Activated CD8-positive, alpha-beta memory T cell treated with anti-CD3 and anti-CD28 coated beads for 1 hour (primary cell): ENCODE measurements around the gene DYRK1A.

Experiments used
- DNase-seq, 2 donors: peaks; one replicate each; pipeline ENCODE4 v3.0.0-alpha.2; 2020; ENCODE audit warnings: low read depth in 1 of 2; ENCODE audit errors: extremely low read depth in 1 of 2

The DYRK1A gene

DNA sequence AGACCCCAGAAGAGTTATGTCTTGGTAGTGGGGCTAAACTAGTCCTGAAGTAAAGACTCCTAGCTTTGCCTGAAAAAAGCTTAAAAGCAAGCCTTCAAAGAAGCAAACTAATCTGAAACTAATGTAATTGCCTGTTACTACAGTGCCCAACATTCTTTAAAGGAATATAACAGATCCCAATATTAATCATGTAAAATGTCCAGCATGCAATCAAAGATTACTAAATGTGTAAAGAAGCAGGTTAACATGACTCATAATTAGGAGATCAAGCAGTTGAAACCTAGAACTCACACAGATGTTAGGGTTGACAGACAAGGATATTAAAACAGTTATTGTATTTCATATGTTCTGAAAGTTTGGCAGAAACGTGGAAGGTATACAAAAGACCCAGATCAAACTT lies 17.8 kb downstream of the DYRK1A start:
- no peak for DNase-seq

DNA sequence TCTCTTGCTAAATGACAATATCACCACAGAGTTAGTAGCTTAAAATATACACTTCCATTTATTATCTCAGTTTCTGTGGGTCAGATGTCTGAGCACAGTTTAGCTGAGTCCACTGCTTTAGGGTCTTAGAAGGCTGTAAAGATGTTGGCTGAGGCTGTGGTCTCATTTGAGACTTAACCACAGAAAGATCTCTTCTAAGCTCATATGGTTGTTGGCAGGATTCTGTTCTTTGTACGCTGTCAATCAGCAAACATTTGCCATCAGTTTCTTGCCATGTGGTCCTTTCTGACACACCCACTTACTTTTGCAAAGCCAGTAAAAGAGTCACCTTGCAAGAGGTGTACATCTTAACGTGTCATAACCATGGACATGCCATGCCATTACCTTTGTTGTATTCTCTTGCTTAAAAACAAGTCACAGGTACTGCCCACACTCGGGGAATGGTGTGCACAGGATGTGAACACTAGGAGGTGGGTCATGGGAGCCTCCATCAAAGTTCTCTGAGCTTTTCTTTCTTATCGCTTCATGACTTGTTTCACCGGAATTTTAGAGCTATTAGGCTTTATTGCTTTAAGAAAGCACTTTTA lies 18.7 kb downstream of the DYRK1A start:
- DNase-seq = no peak

DNA sequence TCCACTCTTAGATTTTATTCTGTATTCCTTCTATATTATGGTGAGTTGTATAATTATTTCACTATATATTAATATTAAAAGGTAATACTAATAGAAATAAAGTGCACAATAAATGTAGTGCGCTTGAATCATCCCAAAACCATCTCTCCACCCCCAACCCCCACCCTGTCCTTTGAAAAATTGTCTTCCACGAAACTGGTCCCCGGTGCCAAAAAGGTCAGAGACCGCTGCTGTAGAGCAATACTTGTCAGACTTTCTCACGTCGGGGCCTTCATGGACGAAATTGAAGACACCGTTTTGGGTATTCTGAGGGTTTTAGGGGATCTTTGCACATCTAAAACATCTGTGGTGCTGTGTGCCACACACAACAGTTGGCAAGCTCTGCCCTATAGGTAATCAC lies 19.6 kb downstream of the DYRK1A start:
- DNase-seq = no peak

DNA sequence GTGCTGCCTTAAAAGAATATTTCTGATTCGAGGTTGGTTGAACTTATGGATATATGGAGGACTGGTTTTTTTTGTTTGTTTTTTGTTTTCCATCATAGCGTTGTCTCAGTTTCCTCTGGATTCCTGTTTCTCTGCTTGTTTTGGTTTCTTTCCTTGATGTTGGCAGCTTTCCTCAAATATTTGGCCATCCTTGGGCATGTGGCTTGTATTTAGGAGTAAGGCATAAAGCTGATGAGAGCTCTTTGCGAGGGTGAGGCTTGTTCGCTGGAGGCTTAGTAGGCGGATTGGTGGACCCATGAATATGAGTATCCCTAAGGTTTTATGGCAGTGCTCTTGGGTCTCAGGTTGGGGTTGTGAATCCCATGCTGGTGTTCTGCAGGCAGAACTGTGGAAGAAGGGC lies 22.9 kb downstream of the DYRK1A start:
- DNase-seq = no peak

DNA sequence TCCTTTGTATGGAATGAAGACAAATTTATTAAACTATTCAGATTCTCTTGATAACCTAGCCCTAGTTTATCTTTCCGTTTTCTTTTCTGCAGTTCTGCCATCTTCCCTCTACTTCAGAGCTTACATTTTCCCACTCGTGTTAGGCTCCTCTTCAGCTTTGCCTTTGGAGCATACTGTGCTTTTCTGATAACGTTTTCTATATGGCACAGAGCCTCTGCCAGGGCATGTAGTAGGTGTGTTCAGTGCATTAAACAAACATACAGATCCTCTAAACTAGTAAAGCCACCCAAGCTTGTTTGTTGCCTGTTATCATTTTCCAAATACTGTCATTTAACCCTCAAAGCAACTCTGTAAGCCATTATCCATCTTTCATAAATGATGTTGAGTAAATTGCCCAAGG lies 25.1 kb downstream of the DYRK1A start:
- DNase-seq = no peak

DNA sequence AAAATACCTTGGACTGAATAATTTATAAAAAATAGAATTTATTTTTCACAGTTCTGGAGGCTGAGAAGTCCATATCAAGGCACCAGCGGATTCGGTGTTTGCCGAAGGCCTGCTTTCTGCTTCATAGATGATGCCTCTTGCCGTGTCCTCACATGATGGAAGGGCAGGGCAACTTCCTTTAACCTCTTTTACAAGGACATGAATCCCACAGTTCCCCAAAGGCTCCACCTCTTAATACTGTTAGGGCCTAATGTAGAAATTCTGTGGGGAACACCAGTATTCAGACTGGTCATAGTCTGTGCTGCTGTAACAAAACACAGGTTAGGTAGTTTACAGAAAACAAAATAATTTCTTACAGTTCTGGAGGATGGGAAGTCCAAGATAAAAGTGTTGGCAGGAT lies 25.9 kb downstream of the DYRK1A start:
- no peak for DNase-seq

DNA sequence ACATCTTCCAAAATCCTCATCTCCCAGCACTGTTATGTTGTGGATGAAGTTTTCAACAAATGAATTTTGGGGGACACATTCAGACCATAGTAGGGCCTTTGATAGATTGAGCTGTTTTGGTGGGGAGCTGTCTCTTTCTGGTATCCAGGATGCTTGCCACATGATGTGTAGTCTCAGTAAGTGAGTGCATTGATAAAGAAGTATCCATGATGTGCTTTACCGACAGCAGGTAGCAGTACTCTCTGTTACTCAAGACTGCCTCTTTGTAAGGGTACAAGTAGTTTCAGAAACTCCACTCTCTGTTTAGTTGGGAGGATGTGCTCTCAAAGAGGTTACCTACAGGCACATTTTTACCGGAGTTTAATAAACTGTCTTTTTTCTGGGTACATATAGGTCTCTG lies 26.5 kb downstream of the DYRK1A start:
- DNase-seq = no peak

DNA sequence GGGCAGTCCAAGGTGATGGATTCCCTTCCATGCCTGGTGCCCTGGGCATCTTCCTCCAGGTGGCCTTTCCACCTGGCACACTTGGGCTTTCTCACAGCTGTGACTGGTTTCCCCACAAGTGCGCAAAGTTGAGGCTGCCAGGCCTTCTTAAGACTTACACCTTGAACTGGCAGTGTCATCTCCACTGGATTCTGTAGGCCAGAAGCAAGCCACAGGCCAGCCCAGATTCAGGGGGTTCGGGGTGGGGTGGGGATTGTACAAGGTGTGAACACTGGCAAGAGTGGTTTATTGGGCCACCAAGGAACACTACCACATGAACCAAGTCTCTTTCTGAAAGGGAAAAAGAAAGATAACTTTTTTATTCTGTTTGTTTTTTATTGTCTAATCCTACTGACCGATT lies 27.2 kb downstream of the DYRK1A start:
- no peak for DNase-seq

DNA sequence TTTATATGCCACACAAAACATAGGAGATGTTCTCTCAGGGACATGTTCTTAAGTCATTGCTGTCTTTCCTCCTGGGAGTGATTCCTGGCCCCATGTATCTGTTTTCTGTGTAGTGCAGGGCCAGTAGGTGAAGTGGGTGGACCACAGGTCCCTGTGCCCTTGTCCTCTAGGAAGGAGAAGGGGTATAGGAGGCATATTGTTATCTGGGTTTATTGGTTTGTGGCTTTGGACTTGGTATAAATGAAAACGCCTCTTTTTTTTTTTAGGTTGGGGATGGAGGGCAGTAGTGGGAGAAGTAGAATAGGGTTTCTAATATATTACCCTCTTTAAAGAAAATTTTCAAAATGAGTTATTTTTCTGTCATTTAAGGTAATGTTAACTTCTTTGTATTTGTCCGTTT lies 29.4 kb downstream of the DYRK1A start:
- no peak for DNase-seq

DNA sequence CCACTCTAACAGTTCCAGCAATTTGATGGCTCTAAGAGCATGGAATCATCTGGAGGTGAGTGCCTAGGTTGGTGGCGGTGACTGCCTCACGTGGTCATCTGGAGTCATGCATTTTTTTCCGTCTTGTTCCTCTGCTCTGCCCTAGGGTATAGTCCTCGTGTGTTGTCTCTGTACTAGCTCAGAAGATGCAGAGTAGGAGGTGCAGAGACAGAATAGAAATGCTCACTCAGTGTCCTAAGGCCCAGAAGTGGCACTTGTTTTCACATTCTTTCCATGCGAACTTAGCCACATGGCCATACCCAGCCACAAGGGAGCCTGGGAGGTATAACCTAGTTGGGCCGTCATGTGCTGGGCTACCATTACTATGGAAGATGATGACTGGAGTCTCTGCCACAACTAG lies 30.3 kb downstream of the DYRK1A start:
- DNase-seq = no peak

DNA sequence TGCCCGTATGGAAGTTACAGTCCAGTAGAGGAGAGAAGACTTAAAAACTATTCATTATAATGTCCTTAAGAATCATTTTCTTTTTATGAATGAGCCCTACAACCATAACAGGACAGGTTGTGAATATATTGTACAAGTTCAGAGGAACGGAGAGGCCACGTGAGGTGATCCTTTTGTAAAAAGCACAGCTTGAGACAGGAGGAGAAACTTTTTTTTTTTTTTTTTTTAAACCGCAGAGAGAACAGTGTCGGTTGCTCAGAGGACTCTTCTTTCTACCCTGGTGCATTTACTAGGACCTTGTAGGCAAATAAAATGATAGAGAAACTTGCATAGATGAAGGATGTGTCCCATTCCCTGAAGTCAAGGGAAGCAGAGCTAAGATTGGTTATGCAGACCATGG lies 32.1 kb downstream of the DYRK1A start:
- DNase-seq = no peak

DNA sequence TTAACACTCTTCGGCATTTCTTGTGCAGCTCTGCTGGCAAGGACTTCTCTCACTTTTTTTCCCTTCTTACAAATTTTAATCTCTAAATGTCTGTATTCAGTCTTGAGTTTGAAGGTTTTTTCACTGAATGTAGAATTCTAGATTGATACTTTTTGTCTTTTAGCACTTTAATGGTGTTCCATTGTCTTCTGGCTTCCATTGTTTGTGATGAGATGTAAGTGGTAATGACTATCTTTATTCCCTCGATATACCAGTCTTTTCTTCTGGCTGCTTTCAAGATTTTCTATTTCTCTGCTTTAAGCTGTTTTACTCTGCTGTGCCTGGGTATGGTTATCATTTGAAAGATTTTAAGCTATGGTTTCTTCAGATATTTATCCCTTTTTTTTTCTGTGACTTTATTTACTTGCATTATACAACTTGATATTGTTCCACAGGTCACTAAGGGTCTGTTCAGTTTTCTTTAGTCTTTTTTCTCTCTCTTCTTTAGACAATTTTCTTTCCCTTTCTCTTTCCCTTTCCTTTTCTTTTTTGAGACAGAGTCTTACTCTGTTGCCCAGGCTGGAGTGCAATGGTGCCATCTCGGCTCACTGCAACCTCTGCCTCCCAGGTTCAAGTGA lies 35.8 kb downstream of the DYRK1A start:
- no peak for DNase-seq

DNA sequence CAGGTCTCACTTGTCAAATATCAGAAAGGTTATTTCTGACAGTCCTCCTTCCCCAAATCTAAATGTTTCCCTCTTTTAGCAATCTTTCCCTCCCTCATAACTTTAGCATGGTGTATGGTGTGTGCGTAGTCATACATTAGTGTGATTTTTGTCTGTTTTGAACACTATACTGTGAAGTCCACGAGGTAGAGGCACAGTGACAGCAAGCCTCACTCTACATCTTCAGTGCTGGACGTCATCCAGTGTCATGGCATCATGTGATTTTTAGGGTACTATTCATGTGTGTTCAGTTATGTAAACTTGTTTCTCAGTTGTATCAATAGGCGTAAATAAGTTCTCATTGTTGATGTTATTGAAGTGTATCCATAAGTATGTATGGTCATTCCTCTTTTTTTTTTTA lies 39.1 kb downstream of the DYRK1A start:
- DNase-seq = no peak

DNA sequence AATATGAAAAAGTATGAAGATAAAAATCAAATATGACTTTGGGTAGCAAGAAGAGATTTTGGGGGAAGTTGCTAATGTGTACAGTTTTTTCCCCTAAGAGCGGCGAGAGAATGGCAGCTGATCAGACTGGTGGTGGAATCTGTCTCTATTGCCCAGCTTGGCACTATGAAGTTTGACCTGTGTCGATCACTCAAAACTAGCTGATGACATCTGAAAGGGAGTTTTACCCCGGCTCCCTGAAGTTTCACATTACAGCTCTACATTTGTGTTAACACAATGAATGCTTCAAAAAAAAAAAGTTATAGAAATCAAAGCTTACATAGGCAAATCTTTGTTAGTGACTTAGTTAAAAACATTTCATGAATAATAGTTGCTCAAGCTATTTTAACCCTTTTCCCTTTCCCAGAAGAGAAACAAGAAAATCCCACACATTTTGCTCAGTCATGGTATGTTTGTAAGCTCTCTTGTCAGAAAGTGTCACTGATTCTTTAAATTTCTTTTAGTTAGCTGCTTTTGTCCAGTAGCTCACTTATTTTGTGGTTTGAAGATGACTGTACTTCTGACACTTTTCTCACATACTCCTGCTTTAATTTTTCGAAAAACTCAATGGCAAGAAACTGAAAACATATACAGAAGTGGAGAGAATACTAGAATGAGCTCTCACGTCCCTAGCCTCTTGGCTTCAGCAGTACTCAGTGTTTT lies 41.3 kb downstream of the DYRK1A start:
- no peak for DNase-seq

DNA sequence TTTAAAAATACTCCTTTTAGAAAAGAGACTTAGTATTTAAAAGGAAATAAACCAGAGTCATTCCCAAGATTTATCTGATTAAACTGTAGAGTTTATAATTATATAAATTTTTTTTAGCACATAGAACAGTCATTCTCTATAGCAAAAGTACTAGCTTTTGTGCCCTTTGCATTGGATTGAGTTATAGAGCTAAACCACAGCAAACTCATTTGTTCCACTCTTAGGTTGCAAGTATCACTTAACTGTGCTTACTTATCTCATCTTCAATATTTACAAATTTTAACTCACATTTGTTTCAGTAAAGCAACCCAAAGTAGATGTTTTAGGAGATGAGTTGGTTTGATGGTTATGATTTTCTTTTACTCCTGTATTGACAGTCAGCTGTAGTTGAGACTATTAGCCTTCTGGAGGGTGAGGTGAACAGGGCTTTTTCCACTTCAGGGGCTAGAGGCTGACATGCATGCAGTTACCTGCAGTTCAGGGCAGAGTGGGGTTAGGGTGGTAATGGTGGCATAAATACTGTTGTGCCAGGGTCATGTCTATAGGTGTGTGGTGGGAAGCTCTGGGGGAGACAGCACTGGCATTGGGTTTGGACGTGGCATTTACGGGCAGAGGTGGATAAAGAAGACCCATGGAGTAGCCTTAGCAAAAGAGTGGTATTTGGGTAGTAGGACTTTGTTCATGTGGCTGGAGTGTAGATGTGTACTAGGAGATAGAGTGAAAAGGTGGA lies 42.1 kb downstream of the DYRK1A start:
- no peak for DNase-seq

DNA sequence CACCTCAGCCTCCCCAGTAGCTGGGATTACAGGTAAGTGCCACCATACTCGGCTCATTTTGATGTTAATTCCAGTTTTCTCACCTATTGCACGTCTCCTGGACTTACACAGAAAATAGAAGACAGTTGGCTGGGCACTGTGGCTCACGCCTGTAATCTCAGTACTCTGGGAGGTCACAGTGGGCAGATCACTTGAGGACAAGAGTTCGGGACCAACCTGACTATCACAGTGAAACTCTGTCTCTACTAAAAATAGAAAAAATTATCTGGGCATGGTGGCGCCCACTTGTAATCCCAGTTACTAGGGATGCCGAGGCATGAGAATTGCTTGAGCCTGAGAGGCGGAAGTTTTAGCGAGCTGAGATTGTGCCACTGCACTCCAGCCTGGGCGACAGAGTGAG lies 44.1 kb downstream of the DYRK1A start:
- no peak for DNase-seq

DNA sequence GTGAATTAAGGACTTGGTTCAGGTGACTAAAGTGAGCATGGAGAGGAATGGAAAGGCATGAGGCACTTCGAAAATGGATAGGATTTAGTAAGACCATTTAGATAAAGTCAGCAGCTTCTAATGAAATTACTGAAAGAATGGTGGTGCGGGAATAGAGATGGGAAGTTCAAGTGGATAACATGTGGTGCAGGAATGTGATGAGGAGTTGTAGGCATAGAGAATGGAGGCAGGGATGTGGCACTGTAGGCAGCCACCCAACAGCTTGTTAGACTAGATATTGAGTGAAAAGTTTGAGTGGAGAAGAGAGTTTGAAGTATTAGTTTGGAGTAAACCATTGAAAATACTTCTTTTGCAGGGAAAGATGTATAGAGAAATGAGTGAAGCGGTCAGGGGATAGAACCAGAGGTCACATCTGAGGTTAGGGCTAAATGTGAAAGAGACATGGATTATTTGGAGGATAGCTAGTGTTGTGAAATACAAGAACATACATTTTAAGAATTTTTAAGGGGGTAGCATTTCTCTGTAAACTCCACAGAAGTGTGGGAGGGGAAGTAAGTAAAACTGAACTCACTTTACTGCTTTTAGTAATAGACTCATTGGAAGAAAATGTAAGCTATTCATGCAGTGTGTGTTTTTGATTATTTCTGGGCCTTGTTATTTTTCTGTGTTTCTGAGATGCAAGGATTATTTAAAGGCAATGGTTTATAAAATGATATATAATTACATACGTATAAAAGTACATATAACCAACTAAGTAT lies 46.2 kb downstream of the DYRK1A start:
- DNase-seq = no peak

DNA sequence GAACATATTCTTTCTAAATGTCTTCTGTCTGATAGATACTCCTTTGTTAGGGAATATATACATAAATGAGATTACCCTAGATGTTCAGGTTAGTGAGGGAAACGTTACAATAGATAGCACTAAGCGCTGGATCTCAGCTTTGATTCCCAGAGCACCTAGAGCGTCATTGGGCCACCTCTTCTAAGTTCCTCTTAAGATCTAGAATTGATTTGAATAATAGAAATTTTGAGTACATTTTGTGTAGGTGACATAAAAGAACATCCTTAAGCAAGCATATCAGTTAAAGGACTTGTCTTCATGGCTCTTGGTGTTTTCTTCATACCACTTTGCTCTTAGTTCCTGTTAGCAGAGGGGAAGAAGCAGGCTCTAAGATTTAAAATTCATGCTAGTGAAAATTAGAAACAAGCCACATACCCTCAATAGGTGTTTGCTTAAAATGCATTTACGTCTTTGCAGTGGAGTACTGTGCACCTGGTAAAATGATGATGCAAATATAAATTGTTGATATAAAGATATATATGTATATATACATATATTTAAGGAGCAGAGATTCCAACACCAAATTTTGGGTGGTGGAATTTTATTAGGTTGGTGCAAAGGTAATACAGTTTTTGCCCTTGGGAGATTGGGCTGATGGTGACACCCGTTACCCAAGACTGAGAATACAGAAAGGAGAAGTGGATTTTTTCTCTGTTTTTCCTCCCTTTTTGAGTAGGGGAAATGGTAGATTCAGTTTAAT lies 47.1 kb downstream of the DYRK1A start:
- no peak for DNase-seq

DNA sequence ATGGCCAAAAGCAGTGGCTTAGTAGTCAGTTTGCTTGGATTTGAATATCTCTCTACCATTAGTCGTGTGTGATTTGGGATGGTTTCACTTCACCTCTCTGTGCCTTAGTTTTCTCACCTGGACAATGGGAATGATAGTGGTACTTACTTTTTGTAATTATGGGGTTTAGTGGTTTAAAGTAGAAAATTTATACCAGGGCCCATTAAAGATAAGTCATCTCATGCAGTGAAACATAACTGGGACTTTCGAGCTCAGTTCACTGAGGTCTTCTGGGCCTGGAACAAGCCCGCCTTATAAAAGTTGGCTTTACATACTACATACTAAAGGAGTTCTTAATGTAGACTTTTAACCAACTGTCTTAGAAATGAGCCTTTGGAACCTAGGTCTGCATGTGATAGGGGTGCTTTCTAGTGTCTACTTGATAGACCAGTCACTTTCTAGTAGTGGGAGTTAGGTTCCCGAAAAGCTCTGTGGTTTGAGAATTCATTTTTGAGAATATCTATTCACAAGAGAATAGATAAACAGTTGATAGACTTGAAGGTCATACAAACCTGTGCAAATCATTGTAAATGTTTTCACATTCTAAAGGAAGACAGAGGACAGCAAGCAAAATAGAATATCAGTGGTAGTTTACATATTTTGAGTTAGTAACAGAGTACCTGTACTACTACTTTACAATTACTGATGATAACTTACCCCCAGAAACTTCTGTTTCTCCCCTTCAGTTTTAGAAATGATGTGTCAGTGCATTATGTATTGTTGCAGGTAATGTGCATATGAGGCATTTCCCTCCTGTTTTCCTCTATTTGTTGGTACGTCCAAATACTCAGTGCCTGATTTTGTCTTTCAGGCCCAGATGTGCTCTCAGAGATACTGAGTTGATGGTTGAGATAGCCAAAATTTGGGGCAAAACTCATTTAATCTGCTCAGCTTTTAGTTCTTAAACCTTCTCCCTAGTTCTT lies 48.0 kb downstream of the DYRK1A start:
- no peak for DNase-seq
